GM12878 (cell line): Measurements from ENCODE around the gene GPR108. TPM values are rescaled to one million over a fixed set of nuclear protein-coding genes. Genes with fewer than 3 reads are reported as not detected.

Experiments
- ATAC-seq: fragments of 200-7000 bp; cut with Tn5 transposase; 3 replicates; pipeline ENCODE4 v1.9.1; 2020; ENCODE audit warnings: mild to moderate bottlenecking, moderate library complexity
- BruUV-seq: library from RNA; stranded (reverse); fragments of 400-500 nt; replicated peaks from 2 replicates; lab custom pipeline; 2021; lab: Mats Ljungman, UMichigan
- CTCF ChIA-PET: fragments of 300-600 bp; sonication (Branson Sonifier 250); formaldehyde crosslinking; extraction: SDS; loops from one replicate; lab custom pipeline; 2021; ENCODE audit warnings: inconsistent platforms; lab: Yijun Ruan, JAX
- POLR2A ChIA-PET: fragments of 350-600 bp; formaldehyde crosslinking; extraction: SDS; loops from one replicate; lab custom pipeline; 2021; ENCODE audit warnings: inconsistent platforms; lab: Charles Lee
- RAD21 ChIA-PET: fragments of 300-600 bp; sonication (Branson Sonifier 250); formaldehyde crosslinking; loops from one replicate; lab custom pipeline; 2023; ENCODE audit warnings: antibody characterized with exemption; ENCODE audit not compliant: unreplicated experiment; lab: Charles Lee
- SMC1A ChIA-PET: fragments of 300-600 bp; sonication (Branson Sonifier 250); formaldehyde crosslinking; loops from one replicate; lab custom pipeline; 2023; ENCODE audit not compliant: unreplicated experiment, uncharacterized antibody; lab: Charles Lee
- DNase-seq: peaks from one replicate; pipeline ENCODE4 v3.0.0-alpha.2; 2011; ENCODE audit warnings: low read depth, low spot score
- FAIRE-seq: peaks from 3 replicates; lab custom pipeline; 2011; peaks lifted over from hg19 to GRCh38; lab: Jason Lieb, UNC
- H2AFZ ChIP-seq: 2 replicates; pipeline ENCODE4 v1.6.0; 2011; ENCODE audit warnings: low read depth, low read length, control low read depth; ENCODE audit not compliant: control insufficient read depth
- H3K27ac ChIP-seq: 2 replicates; pipeline ENCODE4 v1.5.1; 2011; ENCODE audit warnings: control low read depth; ENCODE audit not compliant: control insufficient read depth, insufficient read depth
- H3K27me3 ChIP-seq, 2 experiments: replicated peaks in 1 of 2; 2 replicates each; pipeline versions ENCODE4 v1.6.0 to v1.6.1; 2011; ENCODE audit warnings: low read length in 1 of 2; ENCODE audit not compliant: control insufficient read depth in 2 of 2, insufficient read depth in 2 of 2
- H3K36me3 ChIP-seq, 2 experiments: 2 replicates each; pipeline ENCODE4 v1.5.1; 2011; ENCODE audit warnings: low read length in 1 of 2; ENCODE audit not compliant: control insufficient read depth in 2 of 2, insufficient read depth in 2 of 2
- H3K4me1 ChIP-seq: 2 replicates; pipeline ENCODE4 v1.6.1; 2011; ENCODE audit warnings: mild to moderate bottlenecking, low read length, moderate library complexity, mixed read lengths; ENCODE audit not compliant: control insufficient read depth, insufficient read depth
- H3K4me2 ChIP-seq: 2 replicates; pipeline ENCODE4 v1.6.0; 2011; ENCODE audit warnings: control low read depth; ENCODE audit not compliant: control insufficient read depth, insufficient read depth
- H3K4me3 ChIP-seq: fragments of 200-600 bp; sonication (generic); 2 replicates; pipeline ENCODE4 v1.5.1; 2016
- H3K79me2 ChIP-seq: 2 replicates; pipeline ENCODE4 v1.6.0; 2011; ENCODE audit warnings: low read length; ENCODE audit not compliant: control insufficient read depth, insufficient read depth
- H3K9ac ChIP-seq: 2 replicates; pipeline ENCODE4 v1.8.0; 2011; ENCODE audit warnings: low read length, control low read depth, mixed read lengths; ENCODE audit not compliant: control insufficient read depth, insufficient read depth
- H3K9me3 ChIP-seq: replicated peaks from 3 replicates; pipeline ENCODE4 v1.5.1; 2011; ENCODE audit warnings: mild to moderate bottlenecking, low read length; ENCODE audit not compliant: control insufficient read depth, insufficient read depth
- H4K20me1 ChIP-seq: 2 replicates; pipeline ENCODE4 v1.6.0; 2011; ENCODE audit not compliant: control insufficient read depth, insufficient read depth
- E2F4 ChIP-seq: IDR thresholded peaks from 2 replicates; pipeline ENCODE4 v1.6.1; 2012; ENCODE audit warnings: low read depth, low read length, improper control_type of control experiment
- E4F1 ChIP-seq: fragments of 450-650 bp; IDR thresholded peaks from 2 replicates; pipeline ENCODE4 v1.6.1; 2018; ENCODE audit warnings: borderline replicate concordance, mild to moderate bottlenecking; ENCODE audit not compliant: partially characterized antibody
- EZH2 ChIP-seq: IDR thresholded peaks from 2 replicates; pipeline ENCODE4 v1.6.1; 2012; ENCODE audit warnings: low read depth, mild to moderate bottlenecking, control low read depth, inconsistent platforms, low read length, borderline replicate concordance; ENCODE audit not compliant: control insufficient read depth
- FOXK2 ChIP-seq: fragments of 450-650 bp; IDR thresholded peaks from 2 replicates; pipeline ENCODE4 v1.6.1; 2017; ENCODE audit warnings: mild to moderate bottlenecking, moderate library complexity
- FOXM1 ChIP-seq: IDR thresholded peaks from 2 replicates; pipeline ENCODE4 v1.6.1; 2012; ENCODE audit warnings: low read depth, mild to moderate bottlenecking, inconsistent platforms, low read length, moderate library complexity
- PAX8 ChIP-seq: fragments of 450-650 bp; IDR thresholded peaks from 2 replicates; pipeline ENCODE4 v1.6.1; 2017; ENCODE audit warnings: mild to moderate bottlenecking, moderate library complexity
- PML ChIP-seq: IDR thresholded peaks from 2 replicates; pipeline ENCODE4 v1.6.1; 2012; ENCODE audit warnings: low read length, inconsistent platforms
- RAD51 ChIP-seq: fragments of 450-650 bp; IDR thresholded peaks from 2 replicates; pipeline ENCODE4 v1.6.1; 2016; ENCODE audit warnings: moderate library complexity, mild to moderate bottlenecking, inconsistent platforms
- RCOR1 ChIP-seq: conservative IDR thresholded peaks from 2 replicates; pipeline ENCODE4 v1.6.1; 2012; ENCODE audit warnings: low read depth, low read length, improper control_type of control experiment
- SMAD1 ChIP-seq: fragments of 450-650 bp; IDR thresholded peaks from 2 replicates; pipeline ENCODE4 v1.6.1; 2018; ENCODE audit warnings: mild to moderate bottlenecking, low read depth; ENCODE audit not compliant: partially characterized antibody
- SREBF1 ChIP-seq: IDR thresholded peaks from 2 replicates; pipeline ENCODE4 v1.6.1; 2012; ENCODE audit warnings: mild to moderate bottlenecking, low read length
- YBX1 ChIP-seq: fragments of 450-650 bp; IDR thresholded peaks from 2 replicates; pipeline ENCODE4 v1.6.1; 2016; ENCODE audit warnings: antibody characterized with exemption
- ZBTB4 ChIP-seq: fragments of 450-650 bp; formaldehyde crosslinking; IDR thresholded peaks from 2 replicates; pipeline ENCODE4 v1.4.0; 2022; ENCODE audit warnings: mild to moderate bottlenecking, moderate library complexity
- WGBS: methylation state at CpG from one replicate; pipeline ENCODE4 v1.1.6; 2016; ENCODE audit warnings: low lambda C conversion rate; ENCODE audit not compliant: insufficient replicate concordance, insufficient coverage; ENCODE audit errors: missing lambda C conversion rate; 5-methylcytosine and 5-hydroxymethylcytosine counted together
- in situ Hi-C: fragments of 300-500 bp; cut with MboI; formaldehyde crosslinking; loops from 9 replicates; pipeline ENCODE4 v1.14.3; 2018; ENCODE audit warnings: mixed read lengths
- intact Hi-C: fragments of 100-400 bp; cut with micrococcal nuclease; formaldehyde crosslinking; loops from one replicate; pipeline ENCODE4 v1.14.2; 2022; ENCODE audit not compliant: unreplicated experiment
- polyA plus RNA-seq, 11 experiments: library from polyadenylated mRNA; depleted of rRNA in 4 of 11; unstranded in 6 of 11; stranded (reverse) in 5 of 11; fragments of >200 nt; fragmentation: Nextera tagmentation in 4 of 11; fragmentation: Illumina TruSeq in 1 of 11; extraction: Ambion mirVana in 4 of 11; extraction: Trizol in 1 of 11; gene quantifications; 1 replicate in 1 of 11; 2 replicates in 10 of 11; pipeline versions ENCODE4 v1.2.1 to v1.2.3, GENCODE V29; 2011 to 2016; ENCODE audit warnings: inconsistent platforms in 2 of 11, missing spikeins in 2 of 11, low read depth in 1 of 11
- total RNA-seq, 4 experiments: library from RNA; depleted of rRNA in 3 of 4; stranded (reverse); fragments of >200 nt in 3 of 4; fragmentation: Illumina TruSeq in 1 of 4; extraction: Trizol in 1 of 4; gene quantifications; 2 replicates each; pipeline versions ENCODE4 v1.2.1 to v1.2.3, GENCODE V29; 2013 to 2021

The GPR108 gene
- total and polyA plus RNA-seq, 10 of the 15 experiments (the other 5 are each of a cell fraction or from before 2014, with no cell fraction given), result 4.4 to 87.2 (median 57.1) TPM

GRCh38 chr19:6743714-6744380 lies 6.5 kb upstream of the GPR108 start (continued):
- TF ChIP-seq E4F1, result no peak
- no peak for TF ChIP-seq EZH2
- TF ChIP-seq FOXM1, result no peak
- no peak for TF ChIP-seq FOXK2
- TF ChIP-seq PML, result no peak
- TF ChIP-seq SMAD1, result no peak

GRCh38 chr19:6743066-6743465 lies 5.7 kb upstream of the GPR108 start:
- DNase-seq, result no peak
- intact Hi-C loops, result no loop called here
- TF ChIP-seq SREBF1 (no peak), ZBTB4 (CRISPR knock-in tag) (no peak), YBX1 (no peak), RCOR1 (no peak), RAD51 (no peak), E4F1 (no peak), E2F4 (no peak), PAX8 (no peak)
- no peak overlapping the region for H3K4me2 ChIP-seq
- 97% methylated on average over 7 of the region's 7 CpGs for WGBS
- no peak overlapping the region for H3K9ac ChIP-seq
- ChIA-PET POLR2A (interaction anchor here (0.6 to 0.8 kb wide), 3 partner anchors 119 to 468 kb away, joined by 3 to 5 read pairs (median 4); no protein-coding TSS in a partner anchor), RAD21 (interaction anchor here (1.6 kb wide), 1 partner anchor 29 kb away, joined by 4 read pairs; the partner anchor contains the start of gene VAV1), CTCF (interaction anchor here (0.7 kb wide), 1 partner anchor 11 kb away, joined by 4 read pairs; no protein-coding TSS in a partner anchor), SMC1A (no interaction called here)
- FAIRE-seq, result no peak
- peaks cover 22% of the 10 kb centered on the region for H3K79me2 ChIP-seq
- peaks cover 17% of the 10 kb centered on the region for H3K4me1 ChIP-seq
- H3K4me3 ChIP-seq, result no peak overlapping the region
- ATAC-seq, result no peak
- H4K20me1 ChIP-seq, result no peaks in the 10 kb centered on the region
- peaks cover 9 to 14% of the 10 kb centered on the region in 2 experiments; a peak in 3 of 4 replicates for H3K36me3 ChIP-seq
- BruUV-seq, result no TSS peak
- H3K27ac ChIP-seq, result no peak overlapping the region
- H3K9me3 ChIP-seq, result no peaks in the 10 kb centered on the region
- H3K27me3 ChIP-seq, result no peaks in the 10 kb centered on the region
- H2AFZ ChIP-seq, result no peak overlapping the region
- in situ Hi-C loops, result no loop called here
